Fibroblast of mammary gland (primary cell): ENCODE data around the gene NR1H2.

Experiments used
- DNase-seq: peaks from one replicate; pipeline ENCODE4 v3.0.0-alpha.2; 2010; ENCODE audit warnings: low read depth
- H3K4me3 ChIP-seq: 2 replicates; pipeline ENCODE4 v1.5.1; 2011; ENCODE audit warnings: low read depth, mild to moderate bottlenecking, low read length, moderate library complexity; ENCODE audit not compliant: control insufficient read depth
- TF ChIP-seq, protein P1 (sequence below): conservative IDR thresholded peaks from 2 replicates; pipeline ENCODE4 v1.5.1; 2011; ENCODE audit warnings: low read depth, low read length, inconsistent platforms; ENCODE audit not compliant: control insufficient read depth, insufficient read depth

NR1H2 gene

DNA sequence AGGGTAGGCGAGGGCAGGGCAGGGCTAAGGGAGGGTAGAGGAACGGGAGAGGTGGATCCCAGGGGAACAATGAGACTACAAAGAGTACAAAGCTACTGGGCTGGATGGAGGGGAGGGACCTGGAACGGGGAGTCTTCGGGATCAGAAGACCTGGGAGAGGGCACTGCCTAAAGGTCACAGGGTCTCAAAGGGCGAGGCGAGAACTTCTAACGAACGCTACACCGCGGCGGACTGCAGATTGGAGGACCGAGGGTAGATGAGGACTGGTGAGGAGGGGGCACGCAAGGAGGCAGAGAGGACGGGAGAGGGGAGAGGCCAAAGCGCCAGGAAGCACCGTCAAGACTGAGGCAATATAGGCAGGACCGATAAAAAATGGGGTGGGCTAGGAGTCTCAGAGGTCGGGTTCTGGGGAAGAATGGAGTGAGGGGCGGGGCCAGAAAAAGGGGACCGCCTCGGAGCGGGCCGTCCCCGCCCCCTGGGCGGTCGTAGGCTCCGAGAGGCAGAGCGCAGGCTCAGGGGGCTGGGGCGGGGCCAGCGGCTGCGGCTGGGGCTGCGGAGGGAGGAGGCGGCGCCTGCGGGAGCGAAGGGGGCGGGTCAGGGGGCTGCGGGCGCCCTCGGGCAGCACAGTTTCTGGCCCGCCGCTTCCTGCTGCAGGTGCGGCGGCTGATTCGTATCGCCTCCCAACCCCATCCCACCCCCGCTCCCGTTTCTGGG lies 45.7 kb upstream of the NR1H2 start:
- H3K4me3 ChIP-seq = no peak overlapping the region
- peak; percentile 26 for DNase-seq
- TF ChIP-seq, protein P1, sequence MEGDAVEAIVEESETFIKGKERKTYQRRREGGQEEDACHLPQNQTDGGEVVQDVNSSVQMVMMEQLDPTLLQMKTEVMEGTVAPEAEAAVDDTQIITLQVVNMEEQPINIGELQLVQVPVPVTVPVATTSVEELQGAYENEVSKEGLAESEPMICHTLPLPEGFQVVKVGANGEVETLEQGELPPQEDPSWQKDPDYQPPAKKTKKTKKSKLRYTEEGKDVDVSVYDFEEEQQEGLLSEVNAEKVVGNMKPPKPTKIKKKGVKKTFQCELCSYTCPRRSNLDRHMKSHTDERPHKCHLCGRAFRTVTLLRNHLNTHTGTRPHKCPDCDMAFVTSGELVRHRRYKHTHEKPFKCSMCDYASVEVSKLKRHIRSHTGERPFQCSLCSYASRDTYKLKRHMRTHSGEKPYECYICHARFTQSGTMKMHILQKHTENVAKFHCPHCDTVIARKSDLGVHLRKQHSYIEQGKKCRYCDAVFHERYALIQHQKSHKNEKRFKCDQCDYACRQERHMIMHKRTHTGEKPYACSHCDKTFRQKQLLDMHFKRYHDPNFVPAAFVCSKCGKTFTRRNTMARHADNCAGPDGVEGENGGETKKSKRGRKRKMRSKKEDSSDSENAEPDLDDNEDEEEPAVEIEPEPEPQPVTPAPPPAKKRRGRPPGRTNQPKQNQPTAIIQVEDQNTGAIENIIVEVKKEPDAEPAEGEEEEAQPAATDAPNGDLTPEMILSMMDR = no peak

DNA sequence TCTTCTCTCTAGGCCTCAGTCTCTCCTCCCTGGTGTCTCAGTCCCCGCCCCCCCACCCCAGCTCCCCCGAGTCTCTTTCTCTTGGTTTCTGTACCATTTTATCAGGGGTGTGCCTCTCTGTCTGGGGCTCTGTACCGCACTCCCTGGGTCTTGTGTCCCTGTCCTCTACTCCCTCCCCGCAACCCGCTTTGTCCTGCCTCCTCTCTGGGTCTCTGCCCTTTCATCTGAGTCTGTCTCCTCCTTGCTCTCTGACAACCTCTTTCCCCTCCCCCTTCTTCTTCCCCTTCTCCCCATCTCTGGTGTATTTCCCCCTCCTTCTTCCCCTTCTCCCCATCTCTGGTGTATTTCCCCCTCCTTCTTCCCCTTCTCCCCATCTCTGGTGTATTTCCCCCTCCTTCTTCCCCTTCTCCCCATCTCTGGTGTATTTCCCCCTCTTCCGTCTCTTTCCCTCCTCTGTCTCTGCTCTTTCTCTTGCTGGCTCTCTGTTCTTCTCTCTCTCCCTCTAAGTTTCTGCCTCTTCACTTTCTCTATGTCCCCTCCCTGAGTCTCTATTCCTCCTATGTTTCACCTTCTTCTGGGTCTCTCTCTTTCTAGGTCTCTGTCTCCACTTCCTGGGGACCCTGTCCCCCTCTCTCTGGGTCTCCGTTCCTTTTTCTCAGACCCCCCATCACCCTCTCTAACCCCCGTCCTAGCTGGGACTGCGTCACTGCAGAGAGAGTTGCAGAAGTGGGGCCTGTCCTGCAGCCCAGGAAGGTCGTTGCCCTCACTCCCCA lies 44.9 kb upstream of the NR1H2 start:
- TF ChIP-seq, protein P1 = no peak
- no peak overlapping the region for H3K4me3 ChIP-seq

DNA sequence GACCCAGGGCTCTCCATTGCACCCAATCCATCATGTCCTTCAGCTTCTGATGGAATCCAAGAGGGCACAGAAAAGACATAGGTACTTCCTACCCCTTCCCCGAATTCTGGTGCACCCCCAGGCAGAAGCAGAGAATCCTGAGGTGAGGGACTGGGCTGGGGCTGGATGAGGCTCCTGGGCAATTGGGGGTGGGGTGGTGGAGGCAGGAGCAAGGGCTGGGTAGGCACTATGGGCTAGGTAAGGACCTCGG lies 44.3 kb upstream of the NR1H2 start:
- H3K4me3 ChIP-seq = no peak overlapping the region
- TF ChIP-seq, protein P1 = no peak
- no peak for DNase-seq

More for the DNA sequence above, 44.9 kb upstream of the NR1H2 start:
- DNase-seq = no peak

DNA sequence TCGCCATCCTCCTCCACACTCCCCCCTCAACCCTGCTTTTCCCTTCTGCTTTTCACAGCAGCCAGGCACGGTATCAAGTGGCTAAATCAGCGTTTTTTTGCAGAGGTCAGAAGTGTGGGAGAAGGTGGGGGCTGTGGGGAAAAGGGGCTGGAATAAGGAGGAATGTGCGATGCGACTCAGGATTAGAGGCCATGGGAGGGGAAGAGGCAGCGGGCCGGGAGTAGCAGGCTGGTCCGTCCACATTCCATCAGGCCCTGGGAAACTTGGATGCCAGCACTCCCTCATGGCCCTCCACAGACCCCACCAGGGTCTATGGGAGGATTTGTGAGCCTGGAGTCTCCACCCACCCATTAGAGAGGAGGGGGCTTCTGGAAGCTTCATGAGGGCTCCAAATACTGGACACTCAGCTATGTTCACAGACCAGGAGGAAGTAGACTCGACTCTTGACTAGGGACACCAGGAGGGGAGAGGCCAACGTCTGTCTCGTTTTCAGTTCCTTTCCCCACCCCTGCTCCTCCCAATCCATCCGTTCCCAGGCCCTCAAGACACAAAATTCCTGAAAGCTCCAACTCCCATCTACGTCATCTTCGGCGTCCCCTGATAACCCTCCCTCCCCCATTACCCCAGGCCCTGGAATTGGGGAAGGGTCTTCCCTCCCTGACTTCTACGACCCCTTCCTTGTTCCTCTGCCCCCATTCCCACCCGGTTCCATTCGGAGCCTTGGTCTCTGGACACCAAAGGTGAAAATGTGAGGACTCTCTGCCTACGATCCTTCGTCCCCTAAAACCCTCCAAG lies 43.8 kb upstream of the NR1H2 start:
- no peak overlapping the region for H3K4me3 ChIP-seq
- TF ChIP-seq, protein P1 = no peak
- DNase-seq = no peak

DNA sequence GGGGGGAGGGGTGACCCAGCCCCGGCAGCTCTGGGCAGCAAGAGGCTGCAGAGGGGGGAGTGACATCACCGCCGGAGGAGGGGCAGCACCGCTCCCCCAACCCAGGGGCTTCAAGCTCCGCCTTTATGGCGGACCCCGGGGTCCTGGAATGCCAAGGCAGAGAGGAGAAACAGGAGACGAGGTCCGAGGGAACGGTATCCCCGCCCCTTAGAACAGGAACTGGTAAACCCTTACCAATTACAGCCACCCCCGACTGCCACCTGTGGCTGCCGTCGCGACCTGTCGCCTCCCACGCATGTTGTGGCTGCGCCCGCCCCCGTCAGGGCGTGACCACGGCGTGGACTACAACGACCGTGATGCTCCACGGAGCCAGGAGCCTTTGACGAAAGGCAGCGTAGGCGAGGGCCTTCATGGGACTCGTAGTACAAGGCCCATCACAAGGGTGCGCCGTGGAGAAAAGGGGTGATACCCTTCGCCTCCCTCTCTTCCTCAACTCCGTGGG lies 43.0 kb upstream of the NR1H2 start:
- H3K4me3 ChIP-seq = peak overlapping the region; percentile 52
- TF ChIP-seq, protein P1 = no peak
- peak; percentile 84 for DNase-seq

DNA sequence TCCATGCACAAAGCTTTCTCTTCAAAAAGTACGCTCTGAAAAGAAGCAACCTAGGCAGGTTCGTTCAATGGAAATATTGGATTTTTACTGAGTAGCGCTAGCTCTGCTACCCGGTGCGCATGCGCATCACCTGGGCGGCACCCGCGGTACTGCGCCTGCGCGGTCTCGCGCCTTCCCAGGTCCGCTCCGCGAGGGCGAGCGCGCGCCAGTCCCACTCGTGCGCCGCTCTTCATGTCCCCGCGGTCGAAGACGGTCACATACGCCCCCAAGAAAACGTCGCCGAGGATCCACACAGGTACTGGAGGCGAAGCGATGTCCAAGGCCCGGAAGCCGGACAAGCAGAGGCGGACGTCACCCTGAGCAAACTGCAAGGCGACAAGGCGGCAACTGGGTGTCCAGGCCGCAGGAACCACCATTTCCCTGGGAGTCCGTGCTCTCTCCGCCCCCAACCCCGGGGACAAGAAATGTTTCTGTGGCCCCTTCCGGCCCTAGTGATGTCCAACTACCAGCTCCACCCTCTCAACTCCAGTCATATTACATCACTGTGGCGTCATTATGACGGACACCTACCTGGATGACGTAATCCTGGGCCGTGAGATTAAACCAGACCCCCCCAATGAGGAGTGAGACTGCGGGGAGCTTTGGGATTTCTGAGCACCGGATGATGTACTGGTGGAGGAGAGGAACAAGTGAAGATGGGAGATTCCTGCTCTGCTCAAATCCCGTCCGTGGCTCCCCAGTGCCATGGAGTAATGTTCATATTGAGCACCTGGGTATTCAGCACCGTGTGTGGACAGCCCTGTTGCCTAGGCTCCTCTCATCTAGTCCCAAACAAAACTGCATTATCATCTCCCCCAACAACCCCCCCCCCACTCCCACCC lies 42.3 kb upstream of the NR1H2 start:
- no peak for DNase-seq
- TF ChIP-seq, protein P1 = no peak
- peak overlapping the region; percentile 52 for H3K4me3 ChIP-seq
